Non-pigmented ciliary epithelial cell (primary cell): ENCODE data around the gene GRM5.

Experiments used
- DNase-seq: peaks from one replicate; pipeline ENCODE4 v3.0.0-alpha.2; 2010; ENCODE audit warnings: low read depth

The GRM5 gene

DNA sequence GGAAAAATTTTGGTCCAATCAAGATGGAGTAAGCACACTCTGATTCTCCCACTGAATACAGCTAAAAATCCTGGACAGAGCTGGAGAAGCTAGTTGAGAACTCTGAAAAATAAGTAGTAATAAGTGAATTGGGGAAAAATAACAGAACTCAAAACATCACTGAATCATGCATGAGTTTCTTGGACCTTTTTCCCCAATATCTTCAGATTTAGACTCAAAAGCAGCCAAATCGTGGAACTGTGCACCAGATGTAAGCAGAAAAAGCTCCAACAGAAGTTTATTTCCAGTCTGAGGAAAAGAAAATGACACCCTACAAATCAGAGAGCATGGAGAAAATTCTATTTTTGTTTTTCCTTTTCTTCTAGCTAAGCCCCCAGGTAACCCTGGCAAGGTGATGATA lies 448.6 kb downstream of the GRM5 start:
- DNase-seq = no peak

DNA sequence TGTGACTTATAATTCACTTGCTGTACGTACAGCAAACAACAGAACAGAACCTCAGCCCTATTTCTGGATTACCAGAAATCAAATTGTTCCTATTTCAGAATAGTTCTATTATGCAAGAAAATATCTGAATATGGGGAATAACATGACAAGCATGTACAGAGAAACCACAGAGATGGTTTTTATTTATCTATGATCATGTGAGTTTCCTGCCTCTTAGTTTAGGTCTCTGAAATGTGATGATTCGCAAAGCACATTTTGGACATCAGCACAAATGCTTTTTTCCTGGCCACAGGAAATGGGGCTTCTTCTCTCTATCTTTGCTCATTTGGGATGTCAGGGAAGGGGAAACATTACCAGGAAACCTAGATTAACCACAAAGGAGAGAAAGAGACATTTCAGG lies 461.5 kb downstream of the GRM5 start:
- DNase-seq = no peak

DNA sequence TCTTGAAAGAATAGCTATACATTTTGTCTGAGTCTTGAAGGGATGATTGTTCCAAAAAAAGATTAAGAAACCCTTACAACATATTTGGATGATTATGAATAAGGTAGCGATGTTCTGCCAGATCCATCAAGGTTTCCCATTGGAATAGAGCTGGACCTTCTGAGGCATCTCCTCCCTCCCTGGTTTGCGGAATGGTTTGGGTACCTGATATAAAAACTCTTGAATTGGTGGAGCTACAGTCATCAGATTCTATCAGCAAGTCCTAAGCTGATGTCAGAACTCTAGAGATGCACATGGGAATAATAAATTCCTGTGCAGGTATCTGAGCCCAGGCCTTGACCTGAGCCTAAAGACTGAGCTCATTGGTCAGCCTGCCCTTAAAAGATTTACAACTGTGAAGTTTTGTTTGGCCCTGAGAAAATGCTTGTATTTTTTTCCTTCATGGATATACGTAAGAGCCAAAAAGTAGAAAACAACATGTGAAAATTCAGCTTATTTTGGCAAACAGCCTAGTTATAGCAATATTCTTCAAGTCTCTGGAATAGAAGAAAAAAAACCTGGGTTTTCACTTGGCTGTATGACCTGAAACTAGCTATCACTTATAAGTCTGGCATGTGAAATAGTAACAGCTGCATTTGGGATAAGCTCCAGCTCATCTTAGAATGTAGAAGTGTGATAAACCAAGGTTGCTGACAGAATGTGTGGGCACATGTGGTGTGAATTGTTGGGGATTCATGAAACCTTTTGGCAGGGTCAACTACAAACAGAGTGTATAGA lies 462.5 kb downstream of the GRM5 start:
- no peak for DNase-seq

GRCh38 chr11:88597387-88597786 lies 468.4 kb downstream of the GRM5 start:
- no peak for DNase-seq

GRCh38 chr11:88596786-88597185 lies 469.0 kb downstream of the GRM5 start:
- no peak for DNase-seq

- DNase-seq = no peak
Measured at GRCh38 chr11:88594274-88594950, 471.4 kb downstream of the GRM5 start.

GRCh38 chr11:88590361-88590760 lies 475.4 kb downstream of the GRM5 start:
- DNase-seq = no peak

- DNase-seq = no peak
Measured at GRCh38 chr11:88583251-88583650, 482.5 kb downstream of the GRM5 start.

- DNase-seq = no peak
Measured at GRCh38 chr11:88579466-88579865, 486.3 kb downstream of the GRM5 start.

GRCh38 chr11:88576741-88577140 lies 489.0 kb downstream of the GRM5 start:
- DNase-seq = no peak

DNA sequence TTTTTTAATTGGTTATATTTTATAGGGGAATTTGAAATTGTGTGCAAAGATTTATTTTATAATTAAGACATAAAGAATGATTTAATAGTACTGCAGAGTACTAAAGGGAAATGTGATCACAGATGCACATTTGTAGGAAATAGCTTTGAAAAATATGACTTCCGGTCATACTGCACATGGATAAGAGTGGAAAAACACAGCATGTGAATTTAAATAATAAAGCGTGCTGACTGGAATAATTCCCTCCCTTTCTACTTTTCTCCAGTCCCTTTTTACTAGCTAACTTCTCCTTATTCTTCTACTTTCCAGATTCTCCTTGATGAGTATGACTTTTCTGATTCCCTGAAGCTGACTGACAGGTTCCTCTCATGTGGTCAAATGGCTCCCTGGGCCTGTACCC lies 489.9 kb downstream of the GRM5 start:
- no peak for DNase-seq

- no peak for DNase-seq
Measured at GRCh38 chr11:88569342-88569741, 496.4 kb downstream of the GRM5 start.

DNA sequence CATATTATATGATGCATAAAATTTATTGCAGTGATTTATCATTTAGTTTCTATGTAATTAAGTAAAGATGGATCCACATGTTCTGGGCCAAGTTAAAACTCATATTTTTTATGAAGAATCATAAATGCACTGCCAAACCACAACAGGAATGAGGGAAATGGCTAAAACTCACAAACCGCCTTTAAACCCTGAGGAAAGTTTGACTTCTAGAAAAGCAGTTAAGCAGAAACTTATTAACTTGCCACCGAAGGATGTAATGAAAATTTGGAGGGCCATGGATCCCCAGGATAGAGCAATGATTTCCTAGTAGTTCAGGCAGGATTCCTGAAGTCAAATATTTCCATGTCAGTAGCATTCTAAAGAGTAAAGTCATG lies 510.0 kb downstream of the GRM5 start:
- DNase-seq = no peak

GRCh38 chr11:88555018-88555828 lies 510.6 kb downstream of the GRM5 start:
- DNase-seq = peak; percentile 97

DNA sequence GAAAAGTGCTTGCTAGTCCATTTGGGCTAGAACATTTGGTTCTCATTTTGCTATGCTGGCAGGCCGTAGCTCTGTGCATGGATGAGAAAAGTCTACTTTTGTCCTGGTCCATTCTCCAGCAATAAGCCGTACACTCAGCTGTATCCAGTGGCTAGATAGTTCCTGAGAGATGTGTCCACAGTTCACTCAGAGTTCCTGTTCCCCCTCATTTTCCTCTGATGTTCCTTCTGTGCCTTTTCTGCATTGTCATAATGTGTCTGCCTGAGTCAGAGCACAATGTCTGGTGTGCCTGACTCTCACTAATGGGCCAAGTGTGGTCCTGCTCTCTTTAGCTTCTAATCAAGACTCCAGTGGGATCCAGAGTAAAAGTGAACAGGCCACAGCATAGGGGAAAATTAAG lies 512.6 kb downstream of the GRM5 start:
- no peak for DNase-seq

DNA sequence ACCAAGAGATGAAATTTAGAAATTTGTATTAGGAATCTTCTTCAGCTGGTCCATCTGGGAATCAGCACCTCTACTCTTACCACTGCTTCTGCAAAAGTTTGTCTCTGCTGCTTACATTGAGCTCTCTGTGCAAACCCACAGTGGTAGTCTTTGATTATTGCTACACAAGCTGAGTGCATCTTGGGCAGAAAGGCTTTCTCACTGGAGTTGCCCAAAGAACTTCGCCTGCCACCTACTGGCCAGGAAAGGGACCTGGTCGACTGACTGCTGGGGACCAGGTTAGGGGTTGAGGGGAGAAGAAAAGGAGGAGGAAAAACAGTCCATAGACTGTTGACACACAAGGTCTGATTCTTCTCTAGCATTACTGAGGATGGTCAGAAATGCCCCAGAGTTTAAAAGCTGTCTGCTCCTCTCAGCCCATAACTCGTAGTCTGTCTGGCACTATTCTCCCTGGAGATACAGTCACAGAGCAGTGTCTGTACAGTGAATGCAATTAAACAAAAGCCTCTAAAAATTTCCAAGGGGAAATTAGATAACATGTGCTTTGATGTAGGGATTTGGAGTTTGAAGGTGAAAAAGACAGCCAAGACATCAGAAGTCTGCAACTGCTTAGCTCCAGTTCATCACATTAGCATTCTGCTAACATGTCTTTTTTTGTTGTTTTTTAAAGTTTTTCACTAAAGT lies 513.3 kb downstream of the GRM5 start:
- no peak for DNase-seq

DNA sequence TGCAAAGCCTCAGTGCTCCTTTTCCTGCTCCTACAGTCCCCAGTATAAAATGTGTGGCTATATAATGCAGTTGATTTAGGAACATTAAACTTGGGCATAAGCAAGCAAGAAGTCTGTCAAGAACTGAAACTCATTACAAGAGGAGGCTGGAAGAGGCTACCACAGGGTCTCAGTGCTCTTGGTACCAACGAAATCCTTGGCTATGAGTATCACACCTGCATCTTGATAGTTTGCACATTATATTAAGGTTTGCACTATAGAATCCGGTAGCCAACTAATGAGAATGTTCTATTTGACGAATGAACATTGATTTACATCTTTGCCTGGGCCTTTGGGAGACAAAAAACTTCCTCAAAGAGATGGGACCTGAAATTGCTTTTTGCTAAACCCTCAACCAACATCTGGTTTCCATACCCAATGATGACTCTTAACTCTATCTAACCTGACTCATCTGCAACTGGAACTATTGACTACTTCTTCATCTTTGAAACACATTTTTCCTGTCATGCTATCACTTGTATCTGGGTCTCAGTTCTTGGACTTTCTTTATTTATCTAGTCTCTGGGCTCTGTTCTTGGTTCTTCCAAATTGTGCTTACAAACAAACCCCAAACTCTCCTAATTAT lies 521.0 kb downstream of the GRM5 start:
- DNase-seq = no peak

DNA sequence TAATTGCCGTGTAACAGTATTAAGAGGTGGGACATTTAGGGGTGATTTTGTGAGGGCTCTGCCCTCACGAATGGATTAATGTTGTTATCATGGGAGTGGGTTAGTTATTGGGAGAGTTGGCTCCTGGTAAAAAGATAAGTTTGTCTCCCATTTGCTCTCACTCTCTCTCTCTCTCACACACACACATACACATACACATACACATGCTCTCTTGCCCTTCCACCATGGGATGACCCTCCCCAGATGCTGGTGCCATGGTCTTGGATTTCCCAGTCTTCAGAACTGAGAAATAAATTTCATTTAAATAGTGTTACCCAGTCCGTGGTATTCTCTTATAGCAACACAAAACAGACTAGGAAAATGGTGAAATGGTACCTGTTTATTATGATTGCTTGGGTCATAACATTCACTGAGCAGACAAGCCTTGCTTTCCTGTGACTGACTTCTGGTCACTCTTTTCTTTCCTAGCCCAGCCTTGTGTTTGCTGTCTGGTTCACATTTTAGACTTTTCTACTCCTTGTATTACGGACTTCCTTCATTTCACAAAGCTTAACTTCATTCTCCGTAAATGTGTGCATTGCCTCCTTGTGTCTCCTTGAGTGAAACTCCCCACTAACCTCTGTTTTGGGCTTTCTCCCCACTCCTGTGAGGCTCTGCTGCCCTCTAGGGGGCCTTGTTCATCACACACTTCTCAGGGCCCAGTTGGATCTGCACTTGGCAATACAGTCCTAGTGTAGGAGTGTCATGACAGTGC lies 521.7 kb downstream of the GRM5 start:
- peak; percentile 80 for DNase-seq

GRCh38 chr11:88541006-88541405 lies 524.8 kb downstream of the GRM5 start:
- DNase-seq = no peak

- no peak for DNase-seq
Measured at GRCh38 chr11:88538098-88538497, 527.7 kb downstream of the GRM5 start.

GRCh38 chr11:88537613-88538012 lies 528.2 kb downstream of the GRM5 start:
- DNase-seq = no peak
